NT2/D1 (cell line): Measurements from ENCODE around the gene SLC34A1.
"Not testable (repeated sequence)": the region's sequence is repeated elsewhere in the genome, so short reads cannot be mapped to it uniquely, and the experiment has no call there.

ENCODE experiments used
- SUZ12 ChIP-seq: IDR thresholded peaks from 2 replicates; pipeline ENCODE4 v1.6.1; 2011; ENCODE audit not compliant: insufficient read length, insufficient read depth; ENCODE audit errors: extremely low read depth
- YY1 ChIP-seq: IDR thresholded peaks from 2 replicates; pipeline ENCODE4 v1.6.1; 2011; ENCODE audit not compliant: insufficient read length, insufficient read depth
- ZNF274 ChIP-seq: IDR thresholded peaks from 2 replicates; pipeline ENCODE4 v1.6.1; 2011; ENCODE audit warnings: mild to moderate bottlenecking, low read depth, low read length

DNA sequence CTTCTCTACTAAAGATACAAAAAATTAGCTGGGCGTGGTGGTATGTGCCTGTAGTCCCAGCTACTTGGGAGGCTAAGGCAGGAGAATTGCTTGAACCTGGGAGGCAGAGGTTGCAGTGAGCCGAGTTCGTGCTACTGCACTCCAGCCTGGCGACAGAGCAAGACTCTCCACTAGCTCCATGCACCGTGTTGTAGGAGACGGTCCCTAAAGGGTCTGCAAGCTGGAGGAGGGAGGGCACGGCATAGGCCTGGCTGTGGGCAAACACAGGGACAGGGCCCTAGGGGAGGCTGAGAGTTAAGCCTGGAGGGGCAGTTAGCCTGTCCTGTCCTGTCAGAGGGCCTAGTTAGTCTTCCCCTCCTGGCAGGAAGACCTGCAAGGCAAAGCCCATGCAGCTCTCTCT lies 23.5 kb upstream of the SLC34A1 start:
- TF ChIP-seq ZNF274, YY1, SUZ12: not testable (repeated sequence)
